ENCODE measurements around the gene GAB2. TPM values are rescaled to one million over a fixed set of nuclear protein-coding genes. Genes with fewer than 3 reads are reported as not detected.

GAB2 gene
- total and polyA plus RNA-seq, 10 of the 15 experiments (the other 5 are each of a cell fraction or from before 2014, with no cell fraction given): 0.69 to 12.6 (median 3.8) TPM

GRCh38 chr11:78363024-78363619, 54.5 kb downstream of the GAB2 start (continued):
- no peak for TF ChIP-seq CHD2 (IDR thresholded peaks at IDR 0.05; ENCODE audit: borderline replicate concordance, low read depth, low read length)
- no peak for TF ChIP-seq FOXM1 (IDR thresholded peaks at IDR 0.05; ENCODE audit: low read depth, low read length)
- no peak for TF ChIP-seq DPF2 (IDR thresholded peaks at IDR 0.05)
- no peak for TF ChIP-seq TCF3 (IDR thresholded peaks at IDR 0.05; ENCODE audit: borderline replicate concordance, insufficient read depth, low read depth, low read length)
- TF ChIP-seq, protein P1, sequence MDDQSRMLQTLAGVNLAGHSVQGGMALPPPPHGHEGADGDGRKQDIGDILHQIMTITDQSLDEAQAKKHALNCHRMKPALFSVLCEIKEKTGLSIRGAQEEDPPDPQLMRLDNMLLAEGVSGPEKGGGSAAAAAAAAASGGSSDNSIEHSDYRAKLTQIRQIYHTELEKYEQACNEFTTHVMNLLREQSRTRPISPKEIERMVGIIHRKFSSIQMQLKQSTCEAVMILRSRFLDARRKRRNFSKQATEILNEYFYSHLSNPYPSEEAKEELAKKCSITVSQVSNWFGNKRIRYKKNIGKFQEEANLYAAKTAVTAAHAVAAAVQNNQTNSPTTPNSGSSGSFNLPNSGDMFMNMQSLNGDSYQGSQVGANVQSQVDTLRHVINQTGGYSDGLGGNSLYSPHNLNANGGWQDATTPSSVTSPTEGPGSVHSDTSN (IDR thresholded peaks at IDR 0.05; ENCODE audit: insufficient replicate concordance, low read depth, low read length): no peak

DNA sequence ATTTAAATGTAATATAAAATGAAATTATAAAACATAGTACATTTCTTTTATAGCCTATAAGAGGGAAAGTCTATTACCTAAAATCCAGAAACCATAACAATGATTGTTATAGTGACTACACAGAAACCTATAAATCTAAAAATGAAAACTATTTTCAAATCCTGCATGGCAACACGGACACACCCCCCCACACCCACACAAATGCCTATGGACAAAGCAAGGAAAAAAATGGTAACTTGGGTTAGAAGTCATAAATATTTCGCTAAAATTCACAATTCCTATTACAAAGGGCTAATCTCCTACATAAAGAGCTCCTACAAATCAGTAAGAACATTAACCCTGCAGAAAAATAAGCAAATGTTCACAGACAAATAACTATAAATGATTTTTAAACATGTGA, 56.4 kb downstream of the GAB2 start:
- no peak for TF ChIP-seq IKZF2 (IDR thresholded peaks at IDR 0.05)
- TF ChIP-seq, protein P2, sequence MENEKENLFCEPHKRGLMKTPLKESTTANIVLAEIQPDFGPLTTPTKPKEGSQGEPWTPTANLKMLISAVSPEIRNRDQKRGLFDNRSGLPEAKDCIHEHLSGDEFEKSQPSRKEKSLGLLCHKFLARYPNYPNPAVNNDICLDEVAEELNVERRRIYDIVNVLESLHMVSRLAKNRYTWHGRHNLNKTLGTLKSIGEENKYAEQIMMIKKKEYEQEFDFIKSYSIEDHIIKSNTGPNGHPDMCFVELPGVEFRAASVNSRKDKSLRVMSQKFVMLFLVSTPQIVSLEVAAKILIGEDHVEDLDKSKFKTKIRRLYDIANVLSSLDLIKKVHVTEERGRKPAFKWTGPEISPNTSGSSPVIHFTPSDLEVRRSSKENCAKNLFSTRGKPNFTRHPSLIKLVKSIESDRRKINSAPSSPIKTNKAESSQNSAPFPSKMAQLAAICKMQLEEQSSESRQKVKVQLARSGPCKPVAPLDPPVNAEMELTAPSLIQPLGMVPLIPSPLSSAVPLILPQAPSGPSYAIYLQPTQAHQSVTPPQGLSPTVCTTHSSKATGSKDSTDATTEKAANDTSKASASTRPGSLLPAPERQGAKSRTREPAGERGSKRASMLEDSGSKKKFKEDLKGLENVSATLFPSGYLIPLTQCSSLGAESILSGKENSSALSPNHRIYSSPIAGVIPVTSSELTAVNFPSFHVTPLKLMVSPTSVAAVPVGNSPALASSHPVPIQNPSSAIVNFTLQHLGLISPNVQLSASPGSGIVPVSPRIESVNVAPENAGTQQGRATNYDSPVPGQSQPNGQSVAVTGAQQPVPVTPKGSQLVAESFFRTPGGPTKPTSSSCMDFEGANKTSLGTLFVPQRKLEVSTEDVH (IDR thresholded peaks at IDR 0.05; ENCODE audit: low read depth, partially characterized antibody): no peak
- ChIA-PET SMC1A (ENCODE audit: uncharacterized antibody, unreplicated experiment) (interaction anchor here (0.9 kb wide), 1 partner anchor 216 kb away, joined by 3 read pairs; no protein-coding TSS in a partner anchor), CTCF (no interaction called here), POLR2A (no interaction called here), RAD21 (ENCODE audit: unreplicated experiment) (no interaction called here)
- H4K20me1 ChIP-seq (ENCODE audit: control insufficient read depth, insufficient read depth): no peaks in the 10 kb centered on the region
- BruUV-seq (replicated peaks): no TSS peak
- FAIRE-seq (no peak), ATAC-seq (no peak), DNase-seq (ENCODE audit: low read depth, low spot score) (no peak)
- H3K4me1 ChIP-seq (ENCODE audit: control insufficient read depth, insufficient read depth, low read length): no peaks in the 10 kb centered on the region
- H3K4me2 ChIP-seq (ENCODE audit: control insufficient read depth, insufficient read depth): no peak overlapping the region
- no peak overlapping the region for H3K27ac ChIP-seq (ENCODE audit: control insufficient read depth, insufficient read depth)
- no peak overlapping the region for H3K9ac ChIP-seq (ENCODE audit: control insufficient read depth, insufficient read depth, low read length)
- intact Hi-C loops (cut with micrococcal nuclease; ENCODE audit: unreplicated experiment) (no loop called here), in situ Hi-C loops (cut with MboI) (no loop called here)
- H3K79me2 ChIP-seq (ENCODE audit: control insufficient read depth, insufficient read depth, low read length): no peaks in the 10 kb centered on the region
- no peaks in the 10 kb centered on the region for H3K9me3 ChIP-seq (replicated peaks; ENCODE audit: control insufficient read depth, insufficient read depth, low read length)
- H3K36me3 ChIP-seq (ENCODE audit: control insufficient read depth in 2 of 2, insufficient read depth in 2 of 2, low read length in 1 of 2): no peaks in the 10 kb centered on the region
- H3K4me3 ChIP-seq: no peak overlapping the region
- H3K27me3 ChIP-seq (replicated peaks in 1 of 2; ENCODE audit: control insufficient read depth in 2 of 2, insufficient read depth in 2 of 2, low read length in 1 of 2): no peaks in the 10 kb centered on the region
- 63% methylated on average over 2 of the region's 2 CpGs for WGBS (ENCODE audit: insufficient coverage, insufficient replicate concordance, low lambda C conversion rate, missing lambda C conversion rate)
- no peak overlapping the region for H2AFZ ChIP-seq (ENCODE audit: control insufficient read depth, low read depth, low read length)
